GM23338 (cell line): ENCODE data around the gene STRN4. TPM values are rescaled to one million over a fixed set of nuclear protein-coding genes. Genes with fewer than 3 reads are reported as not detected.

Experiments
- ATAC-seq: fragments of 200-7000 bp; cut with Tn5 transposase; 3 replicates; pipeline ENCODE4 v1.9.1; 2020
- DNase-seq: peaks from one replicate; pipeline ENCODE4 v3.0.0-alpha.2; 2015; ENCODE audit warnings: low spot score
- H2AFZ ChIP-seq: fragments of 200-600 bp; sonication (generic); 2 replicates; pipeline ENCODE4 v1.8.0; 2016; ENCODE audit warnings: antibody characterized with exemption, mild to moderate bottlenecking, moderate library complexity
- H3F3A ChIP-seq: fragments of 200-600 bp; sonication (generic); replicated peaks from 2 replicates; pipeline ENCODE4 v1.8.0; 2017; ENCODE audit warnings: antibody characterized with exemption, mixed run types, low read depth
- H3K27ac ChIP-seq: fragments of 200-600 bp; sonication (generic); 2 replicates; pipeline ENCODE4 v1.6.1; 2016; ENCODE audit warnings: low read depth
- H3K27me3 ChIP-seq: fragments of 200-600 bp; sonication (generic); 2 replicates; pipeline ENCODE4 v1.8.0; 2016; ENCODE audit warnings: mild to moderate bottlenecking, mixed run types, moderate library complexity; ENCODE audit not compliant: insufficient read depth
- H3K36me3 ChIP-seq: fragments of 200-600 bp; sonication (generic); 2 replicates; pipeline ENCODE4 v1.8.0; 2016; ENCODE audit warnings: mild to moderate bottlenecking; ENCODE audit not compliant: insufficient read depth
- H3K4me1 ChIP-seq: fragments of 200-600 bp; sonication (generic); 2 replicates; pipeline ENCODE4 v1.8.0; 2016; ENCODE audit warnings: mild to moderate bottlenecking, moderate library complexity; ENCODE audit not compliant: insufficient read depth
- H3K4me2 ChIP-seq: fragments of 200-600 bp; sonication (generic); 2 replicates; pipeline ENCODE4 v1.7.1; 2017; ENCODE audit warnings: mixed run types
- H3K4me3 ChIP-seq: fragments of 200-600 bp; sonication (generic); 2 replicates; pipeline ENCODE4 v1.6.1; 2016; ENCODE audit warnings: mixed run types
- H3K79me2 ChIP-seq: fragments of 200-600 bp; sonication (generic); replicated peaks from 2 replicates; pipeline ENCODE4 v1.8.0; 2017; ENCODE audit warnings: mild to moderate bottlenecking; ENCODE audit not compliant: insufficient read depth
- H3K9me2 ChIP-seq: fragments of 200-600 bp; sonication (generic); 2 replicates; pipeline ENCODE4 v1.8.0; 2017; ENCODE audit not compliant: insufficient read depth
- H4K20me1 ChIP-seq: fragments of 200-600 bp; sonication (generic); replicated peaks from 2 replicates; pipeline ENCODE4 v1.8.0; 2017; ENCODE audit warnings: mild to moderate bottlenecking; ENCODE audit not compliant: insufficient read depth
- H3K27ac Mint-ChIP-seq: 2 replicates; pipeline ENCODE4 v1.8.0; 2020; ENCODE audit warnings: inconsistent platforms, mild to moderate bottlenecking, moderate library complexity, mixed read lengths
- H3K27me3 Mint-ChIP-seq: 3 replicates; pipeline ENCODE4 v1.8.0; 2022; ENCODE audit warnings: low read depth, mild to moderate bottlenecking, moderate library complexity, mixed read lengths, inconsistent platforms; ENCODE audit not compliant: insufficient read depth, poor library complexity
- H3K36me3 Mint-ChIP-seq: 3 replicates; pipeline ENCODE4 v1.8.0; 2021; ENCODE audit warnings: low read depth, mild to moderate bottlenecking, inconsistent platforms, moderate library complexity, mixed read lengths
- H3K4me1 Mint-ChIP-seq: 3 replicates; pipeline ENCODE4 v1.8.0; 2020; ENCODE audit warnings: mild to moderate bottlenecking, inconsistent platforms, mixed read lengths
- H3K4me3 Mint-ChIP-seq: 3 replicates; pipeline ENCODE4 v1.8.0; 2021; ENCODE audit warnings: moderate library complexity, mild to moderate bottlenecking, inconsistent platforms, mixed read lengths
- H3K9me3 Mint-ChIP-seq: 3 replicates; pipeline ENCODE4 v1.8.0; 2020; ENCODE audit warnings: moderate library complexity, mild to moderate bottlenecking, inconsistent platforms, mixed read lengths
- CREB1 ChIP-seq: fragments of 250-450 bp; sonication (Bioruptor Pico); IDR thresholded peaks from 2 replicates; pipeline ENCODE4 v1.5.0; 2020; ENCODE audit warnings: low read depth, mild to moderate bottlenecking, moderate library complexity
- ETS1 ChIP-seq: IDR thresholded peaks from 2 replicates; pipeline ENCODE4 v1.6.1; 2016; ENCODE audit warnings: antibody characterized with exemption
- EZH2 ChIP-seq: fragments of 200-600 bp; sonication (generic); IDR thresholded peaks from one replicate; pipeline ENCODE4 v1.8.0; 2017; ENCODE audit warnings: antibody characterized with exemption, mild to moderate bottlenecking, low read depth; ENCODE audit not compliant: unreplicated experiment
- EZH2phosphoT487 ChIP-seq: fragments of 200-600 bp; sonication (generic); IDR thresholded peaks from one replicate; pipeline ENCODE4 v1.8.1; 2018; ENCODE audit warnings: antibody characterized with exemption; ENCODE audit not compliant: unreplicated experiment
- JUNB ChIP-seq: IDR thresholded peaks from one replicate; pipeline ENCODE4 v1.6.1; 2016; ENCODE audit warnings: antibody characterized with exemption; ENCODE audit not compliant: unreplicated experiment
- NANOG ChIP-seq: IDR thresholded peaks from 2 replicates; pipeline ENCODE4 v1.6.1; 2016; ENCODE audit warnings: antibody characterized with exemption, borderline replicate concordance
- POLR2AphosphoS5 ChIP-seq: IDR thresholded peaks from 2 replicates; pipeline ENCODE4 v1.6.1; 2016; ENCODE audit warnings: antibody characterized with exemption, low read depth
- STAT1 ChIP-seq: IDR thresholded peaks from one replicate; pipeline ENCODE4 v1.6.1; 2016; ENCODE audit warnings: antibody characterized with exemption; ENCODE audit not compliant: unreplicated experiment
- ZNF114 ChIP-seq: fragments of 250-450 bp; sonication (Bioruptor Pico); IDR thresholded peaks from 2 replicates; pipeline ENCODE4 v1.5.0; 2020; ENCODE audit warnings: mild to moderate bottlenecking, moderate library complexity
- ZNF331 ChIP-seq: fragments of 250-450 bp; sonication (Bioruptor Pico); IDR thresholded peaks from 2 replicates; pipeline ENCODE4 v1.5.0; 2020; ENCODE audit warnings: low read depth, mild to moderate bottlenecking, moderate library complexity
- polyA plus RNA-seq: library from polyadenylated mRNA; unstranded; fragments of >200 nt; fragmentation: Nextera tagmentation; extraction: Ambion mirVana; gene quantifications from 2 replicates; pipeline ENCODE4 v1.2.1, GENCODE V29; 2016
- total RNA-seq: library from RNA; depleted of rRNA; stranded (reverse); fragments of >200 nt; shearing (Covaris generic); gene quantifications from 2 replicates; pipeline ENCODE4 v1.2.3, GENCODE V29; 2014
- TF ChIP-seq, protein P1 (sequence below): IDR thresholded peaks from one replicate; pipeline ENCODE4 v1.6.1; 2018; ENCODE audit warnings: antibody characterized with exemption; ENCODE audit not compliant: unreplicated experiment
- TF ChIP-seq, protein P2 (sequence below): fragments of 250-450 bp; sonication (Bioruptor Pico); IDR thresholded peaks from 2 replicates; pipeline ENCODE4 v1.5.0; 2020; ENCODE audit warnings: mild to moderate bottlenecking, moderate library complexity
- TF ChIP-seq, protein P3 (sequence below), 2 experiments: fragments of 200-600 bp in 1 of 2; sonication (generic) in 1 of 2; conservative IDR thresholded peaks; 2 replicates each; pipeline versions ENCODE4 v1.5.1 to v1.6.1; 2016 to 2017; ENCODE audit warnings: antibody characterized with exemption in 2 of 2, low read depth in 2 of 2, mild to moderate bottlenecking in 2 of 2, moderate library complexity in 1 of 2

Gene STRN4
- total and polyA plus RNA-seq, 2 experiments from 2014 or later = 62.1 to 140 TPM

DNA sequence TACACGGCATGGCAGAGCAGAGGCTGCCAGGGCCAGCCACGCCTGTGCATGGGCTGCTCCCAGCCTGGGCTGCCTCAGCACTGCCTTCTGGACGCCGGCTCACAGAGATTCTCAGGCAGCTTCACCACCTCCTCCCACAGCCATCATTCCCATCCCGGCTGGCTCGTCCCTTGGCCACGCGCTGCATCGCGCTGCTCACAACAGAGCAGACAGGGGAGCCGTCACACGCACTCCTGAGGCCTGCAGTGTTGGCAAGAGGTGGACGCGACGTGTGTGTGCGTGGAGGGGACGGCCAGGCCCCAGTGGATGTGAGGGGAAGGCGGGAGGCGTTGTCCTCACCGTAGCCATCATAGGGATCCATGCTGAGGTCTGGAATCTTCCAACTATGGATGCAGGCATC lies 21.8 kb downstream of the STRN4 start:
- H3K27me3 ChIP-seq = no peaks in the 10 kb centered on the region
- H3K4me1 ChIP-seq = no peaks in the 10 kb centered on the region
- peaks cover 15% of the 10 kb centered on the region; the same call in 1 of the 2 replicates for H3K36me3 ChIP-seq
- DNase-seq (no peak), ATAC-seq (no peak)
- H3K79me2 ChIP-seq = 0 out of 2 replicates have a peak, but pooled peaks cover 7% of the 10 kb centered on the region
- H3K4me3 ChIP-seq = no peak overlapping the region
- Mint-ChIP-seq H3K9me3 (peaks cover 3% of the 10 kb centered on the region; the same call in 1 of the 3 replicates), H3K36me3 (peaks cover 75% of the 10 kb centered on the region), H3K4me3 (no peak overlapping the region), H3K27me3 (peaks cover 11% of the 10 kb centered on the region), H3K4me1 (peaks cover 24% of the 10 kb centered on the region), H3K27ac (no peak overlapping the region)
- no peak overlapping the region for H3K4me2 ChIP-seq
- TF ChIP-seq CREB1 = no peak
- no peak for TF ChIP-seq ZNF114
- TF ChIP-seq POLR2AphosphoS5 = no peak
- TF ChIP-seq EZH2phosphoT487 = no peak
- TF ChIP-seq NANOG = no peak
- TF ChIP-seq, protein P1, sequence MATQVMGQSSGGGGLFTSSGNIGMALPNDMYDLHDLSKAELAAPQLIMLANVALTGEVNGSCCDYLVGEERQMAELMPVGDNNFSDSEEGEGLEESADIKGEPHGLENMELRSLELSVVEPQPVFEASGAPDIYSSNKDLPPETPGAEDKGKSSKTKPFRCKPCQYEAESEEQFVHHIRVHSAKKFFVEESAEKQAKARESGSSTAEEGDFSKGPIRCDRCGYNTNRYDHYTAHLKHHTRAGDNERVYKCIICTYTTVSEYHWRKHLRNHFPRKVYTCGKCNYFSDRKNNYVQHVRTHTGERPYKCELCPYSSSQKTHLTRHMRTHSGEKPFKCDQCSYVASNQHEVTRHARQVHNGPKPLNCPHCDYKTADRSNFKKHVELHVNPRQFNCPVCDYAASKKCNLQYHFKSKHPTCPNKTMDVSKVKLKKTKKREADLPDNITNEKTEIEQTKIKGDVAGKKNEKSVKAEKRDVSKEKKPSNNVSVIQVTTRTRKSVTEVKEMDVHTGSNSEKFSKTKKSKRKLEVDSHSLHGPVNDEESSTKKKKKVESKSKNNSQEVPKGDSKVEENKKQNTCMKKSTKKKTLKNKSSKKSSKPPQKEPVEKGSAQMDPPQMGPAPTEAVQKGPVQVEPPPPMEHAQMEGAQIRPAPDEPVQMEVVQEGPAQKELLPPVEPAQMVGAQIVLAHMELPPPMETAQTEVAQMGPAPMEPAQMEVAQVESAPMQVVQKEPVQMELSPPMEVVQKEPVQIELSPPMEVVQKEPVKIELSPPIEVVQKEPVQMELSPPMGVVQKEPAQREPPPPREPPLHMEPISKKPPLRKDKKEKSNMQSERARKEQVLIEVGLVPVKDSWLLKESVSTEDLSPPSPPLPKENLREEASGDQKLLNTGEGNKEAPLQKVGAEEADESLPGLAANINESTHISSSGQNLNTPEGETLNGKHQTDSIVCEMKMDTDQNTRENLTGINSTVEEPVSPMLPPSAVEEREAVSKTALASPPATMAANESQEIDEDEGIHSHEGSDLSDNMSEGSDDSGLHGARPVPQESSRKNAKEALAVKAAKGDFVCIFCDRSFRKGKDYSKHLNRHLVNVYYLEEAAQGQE = no peak
- TF ChIP-seq, protein P2, sequence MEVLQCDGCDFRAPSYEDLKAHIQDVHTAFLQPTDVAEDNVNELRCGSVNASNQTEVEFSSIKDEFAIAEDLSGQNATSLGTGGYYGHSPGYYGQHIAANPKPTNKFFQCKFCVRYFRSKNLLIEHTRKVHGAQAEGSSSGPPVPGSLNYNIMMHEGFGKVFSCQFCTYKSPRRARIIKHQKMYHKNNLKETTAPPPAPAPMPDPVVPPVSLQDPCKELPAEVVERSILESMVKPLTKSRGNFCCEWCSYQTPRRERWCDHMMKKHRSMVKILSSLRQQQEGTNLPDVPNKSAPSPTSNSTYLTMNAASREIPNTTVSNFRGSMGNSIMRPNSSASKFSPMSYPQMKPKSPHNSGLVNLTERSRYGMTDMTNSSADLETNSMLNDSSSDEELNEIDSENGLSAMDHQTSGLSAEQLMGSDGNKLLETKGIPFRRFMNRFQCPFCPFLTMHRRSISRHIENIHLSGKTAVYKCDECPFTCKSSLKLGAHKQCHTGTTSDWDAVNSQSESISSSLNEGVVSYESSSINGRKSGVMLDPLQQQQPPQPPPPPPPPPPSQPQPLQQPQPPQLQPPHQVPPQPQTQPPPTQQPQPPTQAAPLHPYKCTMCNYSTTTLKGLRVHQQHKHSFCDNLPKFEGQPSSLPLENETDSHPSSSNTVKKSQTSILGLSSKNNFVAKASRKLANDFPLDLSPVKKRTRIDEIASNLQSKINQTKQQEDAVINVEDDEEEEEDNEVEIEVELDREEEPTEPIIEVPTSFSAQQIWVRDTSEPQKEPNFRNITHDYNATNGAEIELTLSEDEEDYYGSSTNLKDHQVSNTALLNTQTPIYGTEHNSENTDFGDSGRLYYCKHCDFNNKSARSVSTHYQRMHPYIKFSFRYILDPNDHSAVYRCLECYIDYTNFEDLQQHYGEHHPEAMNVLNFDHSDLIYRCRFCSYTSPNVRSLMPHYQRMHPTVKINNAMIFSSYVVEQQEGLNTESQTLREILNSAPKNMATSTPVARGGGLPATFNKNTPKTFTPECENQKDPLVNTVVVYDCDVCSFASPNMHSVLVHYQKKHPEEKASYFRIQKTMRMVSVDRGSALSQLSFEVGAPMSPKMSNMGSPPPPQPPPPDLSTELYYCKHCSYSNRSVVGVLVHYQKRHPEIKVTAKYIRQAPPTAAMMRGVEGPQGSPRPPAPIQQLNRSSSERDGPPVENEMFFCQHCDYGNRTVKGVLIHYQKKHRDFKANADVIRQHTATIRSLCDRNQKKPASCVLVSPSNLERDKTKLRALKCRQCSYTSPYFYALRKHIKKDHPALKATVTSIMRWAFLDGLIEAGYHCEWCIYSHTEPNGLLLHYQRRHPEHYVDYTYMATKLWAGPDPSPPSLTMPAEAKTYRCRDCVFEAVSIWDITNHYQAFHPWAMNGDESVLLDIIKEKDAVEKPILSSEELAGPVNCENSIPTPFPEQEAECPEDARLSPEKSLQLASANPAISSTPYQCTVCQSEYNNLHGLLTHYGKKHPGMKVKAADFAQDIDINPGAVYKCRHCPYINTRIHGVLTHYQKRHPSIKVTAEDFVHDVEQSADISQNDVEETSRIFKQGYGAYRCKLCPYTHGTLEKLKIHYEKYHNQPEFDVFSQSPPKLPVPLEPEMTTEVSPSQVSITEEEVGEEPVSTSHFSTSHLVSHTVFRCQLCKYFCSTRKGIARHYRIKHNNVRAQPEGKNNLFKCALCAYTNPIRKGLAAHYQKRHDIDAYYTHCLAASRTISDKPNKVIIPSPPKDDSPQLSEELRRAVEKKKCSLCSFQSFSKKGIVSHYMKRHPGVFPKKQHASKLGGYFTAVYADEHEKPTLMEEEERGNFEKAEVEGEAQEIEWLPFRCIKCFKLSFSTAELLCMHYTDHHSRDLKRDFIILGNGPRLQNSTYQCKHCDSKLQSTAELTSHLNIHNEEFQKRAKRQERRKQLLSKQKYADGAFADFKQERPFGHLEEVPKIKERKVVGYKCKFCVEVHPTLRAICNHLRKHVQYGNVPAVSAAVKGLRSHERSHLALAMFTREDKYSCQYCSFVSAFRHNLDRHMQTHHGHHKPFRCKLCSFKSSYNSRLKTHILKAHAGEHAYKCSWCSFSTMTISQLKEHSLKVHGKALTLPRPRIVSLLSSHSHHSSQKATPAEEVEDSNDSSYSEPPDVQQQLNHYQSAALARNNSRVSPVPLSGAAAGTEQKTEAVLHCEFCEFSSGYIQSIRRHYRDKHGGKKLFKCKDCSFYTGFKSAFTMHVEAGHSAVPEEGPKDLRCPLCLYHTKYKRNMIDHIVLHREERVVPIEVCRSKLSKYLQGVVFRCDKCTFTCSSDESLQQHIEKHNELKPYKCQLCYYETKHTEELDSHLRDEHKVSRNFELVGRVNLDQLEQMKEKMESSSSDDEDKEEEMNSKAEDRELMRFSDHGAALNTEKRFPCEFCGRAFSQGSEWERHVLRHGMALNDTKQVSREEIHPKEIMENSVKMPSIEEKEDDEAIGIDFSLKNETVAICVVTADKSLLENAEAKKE (CRISPR knock-in tag) = no peak
- TF ChIP-seq EZH2 = no peak
- TF ChIP-seq STAT1 = no peak
- TF ChIP-seq, protein P3, sequence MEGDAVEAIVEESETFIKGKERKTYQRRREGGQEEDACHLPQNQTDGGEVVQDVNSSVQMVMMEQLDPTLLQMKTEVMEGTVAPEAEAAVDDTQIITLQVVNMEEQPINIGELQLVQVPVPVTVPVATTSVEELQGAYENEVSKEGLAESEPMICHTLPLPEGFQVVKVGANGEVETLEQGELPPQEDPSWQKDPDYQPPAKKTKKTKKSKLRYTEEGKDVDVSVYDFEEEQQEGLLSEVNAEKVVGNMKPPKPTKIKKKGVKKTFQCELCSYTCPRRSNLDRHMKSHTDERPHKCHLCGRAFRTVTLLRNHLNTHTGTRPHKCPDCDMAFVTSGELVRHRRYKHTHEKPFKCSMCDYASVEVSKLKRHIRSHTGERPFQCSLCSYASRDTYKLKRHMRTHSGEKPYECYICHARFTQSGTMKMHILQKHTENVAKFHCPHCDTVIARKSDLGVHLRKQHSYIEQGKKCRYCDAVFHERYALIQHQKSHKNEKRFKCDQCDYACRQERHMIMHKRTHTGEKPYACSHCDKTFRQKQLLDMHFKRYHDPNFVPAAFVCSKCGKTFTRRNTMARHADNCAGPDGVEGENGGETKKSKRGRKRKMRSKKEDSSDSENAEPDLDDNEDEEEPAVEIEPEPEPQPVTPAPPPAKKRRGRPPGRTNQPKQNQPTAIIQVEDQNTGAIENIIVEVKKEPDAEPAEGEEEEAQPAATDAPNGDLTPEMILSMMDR (conservative IDR thresholded peaks at IDR 0.05; ENCODE audit: low read depth in 2 of 2) = no peak
- TF ChIP-seq ZNF331 (CRISPR knock-in tag) = no peak
- no peak for TF ChIP-seq ETS1
- no peak for TF ChIP-seq JUNB
- H3K27ac ChIP-seq = no peak overlapping the region
- no peak overlapping the region for H2AFZ ChIP-seq
- H3F3A ChIP-seq = peaks cover 3% of the 10 kb centered on the region; the same call in 1 of the 2 replicates
- H3K9me2 ChIP-seq = no peaks in the 10 kb centered on the region
- H4K20me1 ChIP-seq = peaks cover 14% of the 10 kb centered on the region
